ENCODE results near the gene POLR2E. TPM values are rescaled to one million over a fixed set of nuclear protein-coding genes. Genes with fewer than 3 reads are reported as not detected.

The POLR2E gene
- total RNA-seq, 4 donors from 2014 or later, result 81.6 to 136 (median 121) TPM

DNA sequence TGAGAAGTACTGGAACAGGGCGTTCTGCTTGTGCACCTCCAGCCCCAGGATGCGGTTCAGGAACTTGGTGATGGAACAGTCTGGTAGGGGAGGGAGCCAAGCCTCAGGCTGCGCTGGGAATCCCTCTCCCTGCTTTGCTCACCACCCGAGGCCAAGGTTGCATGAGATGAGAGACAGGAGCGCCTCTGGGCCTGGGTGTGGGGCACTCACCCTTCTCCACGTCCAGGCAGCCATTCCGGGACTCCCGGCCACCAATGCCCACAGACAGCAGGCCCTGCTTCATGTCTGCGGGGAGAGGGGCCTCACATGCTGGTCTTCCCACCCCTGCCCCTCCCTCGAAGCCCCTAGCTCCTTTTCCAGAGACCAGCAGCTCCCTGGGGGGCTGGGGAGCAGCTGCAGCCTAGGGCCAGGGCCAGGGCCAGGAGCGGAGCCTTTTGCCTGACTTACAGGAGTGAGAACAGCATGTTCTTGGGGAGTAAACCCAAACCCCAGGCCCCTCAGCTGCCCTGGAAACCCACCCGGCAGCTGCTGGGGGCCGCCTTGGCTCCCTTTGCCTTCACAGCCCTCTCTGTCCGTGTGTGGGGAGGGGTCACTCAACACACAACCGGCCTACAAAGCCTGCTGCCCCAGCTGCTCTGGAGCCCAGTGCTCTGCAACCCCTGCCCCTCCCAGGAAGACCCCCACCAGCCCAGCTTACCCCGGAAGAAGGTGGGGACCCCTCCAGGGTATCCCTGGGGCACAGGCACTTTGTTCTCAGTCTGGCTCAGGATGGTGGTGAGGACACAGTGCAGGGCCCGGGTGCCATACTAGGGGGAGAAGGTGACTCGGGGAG, 15.8 kb upstream of the POLR2E start:
- H3K27me3 ChIP-seq, result no peaks in the 10 kb centered on the region
- DNase-seq (ENCODE audit: low spot score in 2 of 2), result no peak
- no peak for TF ChIP-seq POLR2A (IDR thresholded peaks at IDR 0.05)
- no peak for TF ChIP-seq EP300 (IDR thresholded peaks at IDR 0.05)
- TF ChIP-seq, protein P1, sequence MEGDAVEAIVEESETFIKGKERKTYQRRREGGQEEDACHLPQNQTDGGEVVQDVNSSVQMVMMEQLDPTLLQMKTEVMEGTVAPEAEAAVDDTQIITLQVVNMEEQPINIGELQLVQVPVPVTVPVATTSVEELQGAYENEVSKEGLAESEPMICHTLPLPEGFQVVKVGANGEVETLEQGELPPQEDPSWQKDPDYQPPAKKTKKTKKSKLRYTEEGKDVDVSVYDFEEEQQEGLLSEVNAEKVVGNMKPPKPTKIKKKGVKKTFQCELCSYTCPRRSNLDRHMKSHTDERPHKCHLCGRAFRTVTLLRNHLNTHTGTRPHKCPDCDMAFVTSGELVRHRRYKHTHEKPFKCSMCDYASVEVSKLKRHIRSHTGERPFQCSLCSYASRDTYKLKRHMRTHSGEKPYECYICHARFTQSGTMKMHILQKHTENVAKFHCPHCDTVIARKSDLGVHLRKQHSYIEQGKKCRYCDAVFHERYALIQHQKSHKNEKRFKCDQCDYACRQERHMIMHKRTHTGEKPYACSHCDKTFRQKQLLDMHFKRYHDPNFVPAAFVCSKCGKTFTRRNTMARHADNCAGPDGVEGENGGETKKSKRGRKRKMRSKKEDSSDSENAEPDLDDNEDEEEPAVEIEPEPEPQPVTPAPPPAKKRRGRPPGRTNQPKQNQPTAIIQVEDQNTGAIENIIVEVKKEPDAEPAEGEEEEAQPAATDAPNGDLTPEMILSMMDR (IDR thresholded peaks at IDR 0.05), result no peak
- H3K27ac ChIP-seq, result peak overlapping the region; percentile 25 to 93 (median 83)
- no peaks in the 10 kb centered on the region for H3K9me3 ChIP-seq
- H3K4me3 ChIP-seq, result no peak overlapping the region
- 69 to 75% methylated on average over 15 to 17 of the region's 18 CpGs for WGBS, 2 donors
- H3K36me3 ChIP-seq, result peaks cover 3 to 91% (median 24%) of the 10 kb centered on the region in 3 donors
- H3K4me1 ChIP-seq, result peaks cover 0 to 56% (median 16%) of the 10 kb centered on the region in 4 donors

DNA sequence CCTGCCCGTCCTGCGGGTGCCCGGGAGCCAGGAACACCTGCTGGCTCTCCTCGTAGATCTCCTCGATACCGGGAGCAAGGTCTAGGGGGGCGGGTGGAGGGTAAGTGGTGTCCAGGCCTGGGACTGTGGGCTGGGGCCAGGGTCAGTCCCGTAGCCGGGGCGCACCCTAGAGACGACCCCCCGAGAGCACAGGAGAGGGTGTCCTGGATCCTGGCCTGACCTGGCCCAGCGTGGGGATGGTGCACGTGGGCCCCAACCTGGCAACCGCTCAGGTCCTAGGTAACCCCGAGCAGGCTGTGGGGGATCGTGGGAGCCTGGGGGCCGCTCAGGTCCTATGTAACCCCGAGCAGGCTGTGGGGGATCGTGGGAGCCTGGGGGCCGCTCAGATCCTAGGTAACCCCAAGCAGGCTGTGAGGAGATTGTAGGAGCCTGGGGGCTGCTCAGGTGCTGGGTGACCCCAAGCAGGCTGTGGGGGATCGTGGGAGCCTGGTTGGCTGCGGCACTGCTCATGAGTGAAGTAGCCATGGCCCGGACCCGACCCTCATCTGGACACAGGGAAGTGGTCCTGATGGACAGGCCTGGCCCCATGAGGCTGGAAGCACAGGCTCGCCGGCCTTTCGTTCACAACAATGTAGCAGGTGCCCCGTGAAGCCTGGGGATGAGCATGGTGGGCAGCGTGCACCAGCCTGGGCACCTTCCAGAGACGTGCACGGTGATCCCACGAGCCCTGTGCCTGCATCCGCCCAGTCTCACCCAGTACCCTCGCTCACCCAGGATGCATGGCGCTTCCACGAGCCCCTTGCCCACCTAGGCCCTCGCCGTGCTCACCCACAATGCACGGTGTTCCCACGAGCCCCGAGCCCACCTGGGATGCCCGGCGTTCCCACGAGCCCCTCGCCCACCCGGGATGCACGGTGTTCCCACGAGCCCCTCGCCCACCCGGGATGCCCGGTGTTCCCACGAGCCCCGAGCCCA, 14.8 kb upstream of the POLR2E start:
- Histone ChIP-seq H3K27me3 (no peaks in the 10 kb centered on the region), H3K9me3 (no peaks in the 10 kb centered on the region), H3K4me3 (no peak overlapping the region), H3K27ac (no peak overlapping the region), H3K4me1 (peaks cover 0 to 67% (median 25%) of the 10 kb centered on the region in 4 donors), H3K36me3 (peaks cover 3 to 84% (median 24%) of the 10 kb centered on the region in 3 donors)
- TF ChIP-seq, protein P1 (IDR thresholded peaks at IDR 0.05), result no peak
- TF ChIP-seq EP300 (IDR thresholded peaks at IDR 0.05), result no peak
- 88 to 90% methylated on average over 27 to 37 of the region's 54 CpGs for WGBS, 2 donors
- no peak for DNase-seq (ENCODE audit: low spot score in 2 of 2)

- Histone ChIP-seq H3K27me3 (no peaks in the 10 kb centered on the region), H3K4me1 (peaks cover 0 to 64% (median 27%) of the 10 kb centered on the region in 4 donors), H3K9me3 (no peaks in the 10 kb centered on the region), H3K27ac (peak overlapping the region in 1 of 4 donors; percentile 45), H3K36me3 (peaks cover 3 to 75% (median 24%) of the 10 kb centered on the region in 3 donors), H3K4me3 (no peak overlapping the region)
- WGBS, 2 donors, result 87 to 90% methylated on average over 21 to 41 of the region's 48 CpGs
- TF ChIP-seq EP300 (IDR thresholded peaks at IDR 0.05), result peak in 1 of 2 donors; percentile 16
- TF ChIP-seq, protein P1 (IDR thresholded peaks at IDR 0.05), result no peak
- no peak for DNase-seq (ENCODE audit: low spot score in 2 of 2)
Observed at GRCh38 chr19:1109032-1109551, 13.9 kb upstream of the POLR2E start.

DNA sequence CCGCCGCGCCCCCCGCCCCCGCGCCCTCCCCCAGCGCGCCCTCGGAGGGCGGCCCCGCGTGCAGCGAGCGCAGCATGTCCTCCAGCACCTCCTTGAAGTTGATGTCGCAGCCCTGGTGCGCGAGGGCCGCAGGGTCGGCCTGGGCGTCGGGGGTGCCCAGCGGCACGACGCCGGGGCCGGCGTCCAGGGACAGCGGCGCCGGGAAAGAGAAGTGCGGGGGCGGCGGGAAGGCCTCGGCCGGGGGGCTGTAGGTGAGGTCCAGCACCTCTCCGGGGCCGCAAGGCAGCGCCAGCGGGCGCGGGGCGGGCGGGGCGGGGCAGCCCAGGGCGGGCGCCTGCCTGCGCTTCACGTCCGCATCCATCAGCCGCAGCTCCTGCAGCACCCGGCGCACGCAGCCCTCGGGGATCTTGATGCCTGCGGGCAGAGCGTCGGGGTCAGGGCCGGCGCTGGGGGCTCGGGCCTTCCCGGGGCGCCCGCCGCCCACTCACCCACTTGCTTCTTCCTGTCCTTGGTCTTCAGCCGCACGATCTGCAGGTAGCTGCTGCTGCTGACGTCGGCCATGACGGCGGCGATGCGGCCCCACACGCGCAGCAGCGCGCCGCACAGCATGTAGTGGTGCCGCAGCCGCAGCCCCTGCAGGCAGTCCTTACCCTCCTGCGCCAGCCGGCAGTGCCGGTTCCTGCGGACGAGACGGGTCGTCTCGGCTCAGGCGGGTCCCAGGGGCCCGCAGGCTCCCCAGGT, 13.3 kb upstream of the POLR2E start:
- H3K4me1 ChIP-seq, result peaks cover 0 to 59% (median 24%) of the 10 kb centered on the region in 4 donors
- TF ChIP-seq POLR2A (IDR thresholded peaks at IDR 0.05) (no peak), EP300 (IDR thresholded peaks at IDR 0.05) (no peak)
- TF ChIP-seq, protein P1 (IDR thresholded peaks at IDR 0.05), result no peak
- H3K9me3 ChIP-seq, result no peaks in the 10 kb centered on the region

More for the DNA sequence above, 13.3 kb upstream of the POLR2E start:
- Histone ChIP-seq H3K27ac (no peak overlapping the region), H3K27me3 (no peaks in the 10 kb centered on the region), H3K4me3 (no peak overlapping the region), H3K36me3 (peaks cover 3 to 71% (median 24%) of the 10 kb centered on the region in 3 donors)
- no peak for DNase-seq (ENCODE audit: low spot score in 2 of 2)
- 93 to 94% methylated on average over 34 to 74 of the region's 89 CpGs for WGBS, 2 donors
